SK-N-SH treated with all-trans-retinoic acid at 6 μM for 48 hours (cell line): ENCODE results near the gene TST.

Experiments
- ATAC-seq: fragments of 200-7000 bp; cut with Tn5 transposase; 3 replicates; pipeline ENCODE4 v1.9.1; 2020; ENCODE audit warnings: mild to moderate bottlenecking, moderate library complexity
- CSDC2 ChIP-seq: fragments of 250-450 bp; sonication (Bioruptor Pico); IDR thresholded peaks from 2 replicates; pipeline ENCODE4 v1.5.0; 2020; ENCODE audit warnings: mild to moderate bottlenecking, moderate library complexity
- ESRRG ChIP-seq: fragments of 250-450 bp; sonication (Bioruptor Pico); IDR thresholded peaks from 2 replicates; pipeline ENCODE4 v1.6.1; 2021; ENCODE audit warnings: mild to moderate bottlenecking
- GLIS3 ChIP-seq: fragments of 250-450 bp; sonication (Bioruptor Pico); IDR thresholded peaks from 2 replicates; pipeline ENCODE4 v1.5.0; 2020; ENCODE audit warnings: mild to moderate bottlenecking, moderate library complexity
- ISL1 ChIP-seq: fragments of 250-450 bp; sonication (Bioruptor Pico); IDR thresholded peaks from 2 replicates; pipeline ENCODE4 v2.1.2; 2022; ENCODE audit warnings: mild to moderate bottlenecking, moderate library complexity
- PATZ1 ChIP-seq: fragments of 250-450 bp; sonication (Bioruptor Pico); IDR thresholded peaks from 2 replicates; pipeline ENCODE4 v1.8.0; 2020; ENCODE audit warnings: mild to moderate bottlenecking, moderate library complexity, borderline replicate concordance
- PPARA ChIP-seq: fragments of 250-450 bp; sonication (Bioruptor Pico); IDR thresholded peaks from 2 replicates; pipeline ENCODE4 v1.5.0; 2020; ENCODE audit warnings: mild to moderate bottlenecking, borderline replicate concordance
- RARB ChIP-seq: fragments of 250-450 bp; sonication (Bioruptor Pico); IDR thresholded peaks from 2 replicates; pipeline ENCODE4 v1.8.0; 2021; ENCODE audit warnings: mild to moderate bottlenecking, moderate library complexity
- TCF4 ChIP-seq: fragments of 250-450 bp; sonication (Bioruptor Pico); IDR thresholded peaks from 2 replicates; pipeline ENCODE4 v1.8.0; 2021; ENCODE audit warnings: mild to moderate bottlenecking, moderate library complexity, borderline replicate concordance
- TOX ChIP-seq: fragments of 250-450 bp; sonication (Bioruptor Pico); IDR thresholded peaks from 2 replicates; pipeline ENCODE4 v1.8.0; 2021; ENCODE audit warnings: mild to moderate bottlenecking, moderate library complexity, borderline replicate concordance
- ZC3H10 ChIP-seq: fragments of 250-450 bp; sonication (Bioruptor Pico); IDR thresholded peaks from 2 replicates; pipeline ENCODE4 v1.5.1; 2021; ENCODE audit warnings: mild to moderate bottlenecking, moderate library complexity
- ZFP3 ChIP-seq: fragments of 250-450 bp; sonication (Bioruptor Pico); IDR thresholded peaks from 2 replicates; pipeline ENCODE4 v1.5.0; 2020; ENCODE audit warnings: mild to moderate bottlenecking, moderate library complexity
- ZNF565 ChIP-seq: fragments of 450-650 bp; formaldehyde crosslinking; conservative IDR thresholded peaks from 2 replicates; pipeline ENCODE4 v1.5.0; 2020; ENCODE audit warnings: low read depth, mild to moderate bottlenecking, moderate library complexity
- ZNF8 ChIP-seq: fragments of 450-650 bp; formaldehyde crosslinking; IDR thresholded peaks from 2 replicates; pipeline ENCODE4 v1.5.0; 2020; ENCODE audit warnings: mild to moderate bottlenecking, moderate library complexity
- TF ChIP-seq, protein P1 (sequence below): fragments of 250-450 bp; sonication (Bioruptor Pico); IDR thresholded peaks from 2 replicates; pipeline ENCODE4 v1.5.1; 2020; ENCODE audit warnings: low read depth, mild to moderate bottlenecking, moderate library complexity
- TF ChIP-seq, protein P2 (sequence below): fragments of 250-450 bp; sonication (Bioruptor Pico); IDR thresholded peaks from 2 replicates; pipeline ENCODE4 v1.5.1; 2021; ENCODE audit warnings: mild to moderate bottlenecking, moderate library complexity
- TF ChIP-seq, protein P3 (sequence below): fragments of 250-450 bp; sonication (Bioruptor Pico); IDR thresholded peaks from 2 replicates; pipeline ENCODE4 v1.5.0; 2020; ENCODE audit warnings: mild to moderate bottlenecking, moderate library complexity
- TF ChIP-seq, protein P4 (sequence below): fragments of 250-450 bp; sonication (Bioruptor Pico); IDR thresholded peaks from 2 replicates; pipeline ENCODE4 v1.8.0; 2021; ENCODE audit warnings: low read depth, mild to moderate bottlenecking, moderate library complexity, borderline replicate concordance

TST gene

DNA sequence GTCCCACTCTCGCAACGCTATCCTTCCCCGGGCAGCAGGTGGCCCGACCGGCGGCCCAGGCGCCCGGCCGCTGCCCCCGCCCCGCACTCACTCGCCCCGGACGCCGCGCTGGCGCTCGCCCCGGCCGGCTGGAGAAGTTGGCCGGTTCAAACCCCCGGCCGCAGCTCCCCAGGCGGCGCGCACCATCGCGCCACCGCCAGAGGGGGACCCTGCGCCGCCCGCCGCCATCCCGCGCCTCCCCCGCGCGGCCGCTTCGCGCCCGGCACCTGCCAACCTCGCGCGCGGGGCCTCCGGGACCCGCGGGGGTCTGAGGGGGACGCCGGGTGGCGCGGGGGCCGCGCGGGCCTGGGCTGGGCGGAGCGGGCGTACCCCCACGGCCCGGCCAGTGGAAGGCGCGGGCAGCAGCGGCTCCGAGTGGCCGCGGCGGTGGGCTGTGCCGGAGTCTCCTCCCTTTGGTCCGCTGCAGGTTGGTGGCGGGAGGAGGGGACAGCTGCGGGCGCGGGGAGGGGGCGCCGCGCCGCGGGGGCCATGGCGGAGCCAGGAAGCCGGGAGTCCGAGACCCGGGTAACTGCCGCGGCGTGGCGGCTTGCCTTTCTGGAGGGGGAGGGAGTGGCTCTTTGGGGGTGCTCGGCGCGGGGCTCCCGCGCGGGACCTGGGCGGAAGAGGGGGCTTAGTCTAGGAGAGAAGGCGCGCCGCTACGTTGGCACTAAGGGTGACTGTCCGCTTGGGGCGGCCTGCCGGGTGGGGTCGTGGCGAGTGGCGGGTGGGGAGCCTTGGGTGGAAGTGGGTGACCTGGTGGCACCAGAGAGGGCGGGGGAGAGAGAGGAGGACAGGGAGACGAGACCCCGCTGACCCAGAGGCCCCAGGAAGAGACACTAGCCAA, at the start of gene TST, which contains the start of gene MPST:
Gene TST, minus strand, starts transcription at position 139 of the 883 bp plus-strand sequence. CDS start 715 bp downstream, outside the sequence.
Gene MPST, plus strand, starts transcription at position 434 of the 883 bp plus-strand sequence. Its CDS starts 95 bp downstream, at position 529.
- ATAC-seq, result peak; percentile 91
- TF ChIP-seq ZNF565, result no peak
- TF ChIP-seq, all 23 proteins: peak for 0

DNA sequence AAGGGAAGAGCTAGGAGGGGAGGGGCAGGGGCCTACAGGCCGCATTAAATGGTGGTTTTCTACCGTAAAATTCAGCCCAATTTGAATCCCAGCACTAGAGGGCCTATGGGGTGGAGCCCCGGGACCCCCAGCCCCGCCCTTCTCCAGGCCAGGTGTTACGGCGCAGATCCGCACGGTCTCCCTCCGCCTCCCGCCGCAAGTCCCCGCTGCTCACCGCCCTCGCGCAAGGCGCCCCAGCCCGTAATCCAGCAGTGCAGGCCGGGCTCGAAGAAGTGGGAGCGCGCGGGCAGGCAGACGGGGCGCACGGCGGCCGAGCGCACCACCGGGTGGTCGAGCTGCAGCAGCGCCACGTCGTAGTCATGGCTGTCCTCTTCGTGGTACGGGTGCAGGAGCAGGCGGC, 49.6 kb upstream of the TST start:
- ATAC-seq, result peak; percentile 7; the same call in 1 of the 3 replicates

DNA sequence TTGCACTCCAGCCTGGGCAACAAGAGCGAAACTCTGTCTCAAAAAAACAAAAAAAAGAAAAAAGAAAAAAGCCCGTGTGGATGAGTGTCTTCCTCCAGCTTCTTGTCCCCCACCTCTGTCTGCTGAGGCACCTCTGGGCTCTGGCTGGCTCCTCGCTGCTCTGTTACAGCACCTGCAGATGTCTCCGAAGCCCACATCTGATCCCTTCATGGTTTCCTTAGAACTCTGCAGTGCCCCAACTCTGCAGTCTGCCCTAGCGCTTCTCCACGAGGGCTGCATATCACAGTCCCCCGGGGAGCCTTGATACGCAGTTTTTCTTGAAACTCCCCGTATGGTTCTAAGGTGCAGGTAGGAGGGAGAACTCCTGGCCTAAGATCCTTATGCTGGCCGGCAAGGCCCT, 48.2 kb upstream of the TST start:
- TF ChIP-seq CSDC2 (CRISPR knock-in tag), result no peak
- TF ChIP-seq, protein P1, sequence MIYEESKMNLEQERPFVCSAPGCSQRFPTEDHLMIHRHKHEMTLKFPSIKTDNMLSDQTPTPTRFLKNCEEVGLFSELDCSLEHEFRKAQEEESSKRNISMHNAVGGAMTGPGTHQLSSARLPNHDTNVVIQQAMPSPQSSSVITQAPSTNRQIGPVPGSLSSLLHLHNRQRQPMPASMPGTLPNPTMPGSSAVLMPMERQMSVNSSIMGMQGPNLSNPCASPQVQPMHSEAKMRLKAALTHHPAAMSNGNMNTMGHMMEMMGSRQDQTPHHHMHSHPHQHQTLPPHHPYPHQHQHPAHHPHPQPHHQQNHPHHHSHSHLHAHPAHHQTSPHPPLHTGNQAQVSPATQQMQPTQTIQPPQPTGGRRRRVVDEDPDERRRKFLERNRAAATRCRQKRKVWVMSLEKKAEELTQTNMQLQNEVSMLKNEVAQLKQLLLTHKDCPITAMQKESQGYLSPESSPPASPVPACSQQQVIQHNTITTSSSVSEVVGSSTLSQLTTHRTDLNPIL (CRISPR knock-in tag), result no peak
- TF ChIP-seq GLIS3, result no peak
- ATAC-seq, result no peak

More for the DNA sequence above, 49.6 kb upstream of the TST start:
- no peak for TF ChIP-seq PATZ1 (CRISPR knock-in tag)
- TF ChIP-seq, protein P2, sequence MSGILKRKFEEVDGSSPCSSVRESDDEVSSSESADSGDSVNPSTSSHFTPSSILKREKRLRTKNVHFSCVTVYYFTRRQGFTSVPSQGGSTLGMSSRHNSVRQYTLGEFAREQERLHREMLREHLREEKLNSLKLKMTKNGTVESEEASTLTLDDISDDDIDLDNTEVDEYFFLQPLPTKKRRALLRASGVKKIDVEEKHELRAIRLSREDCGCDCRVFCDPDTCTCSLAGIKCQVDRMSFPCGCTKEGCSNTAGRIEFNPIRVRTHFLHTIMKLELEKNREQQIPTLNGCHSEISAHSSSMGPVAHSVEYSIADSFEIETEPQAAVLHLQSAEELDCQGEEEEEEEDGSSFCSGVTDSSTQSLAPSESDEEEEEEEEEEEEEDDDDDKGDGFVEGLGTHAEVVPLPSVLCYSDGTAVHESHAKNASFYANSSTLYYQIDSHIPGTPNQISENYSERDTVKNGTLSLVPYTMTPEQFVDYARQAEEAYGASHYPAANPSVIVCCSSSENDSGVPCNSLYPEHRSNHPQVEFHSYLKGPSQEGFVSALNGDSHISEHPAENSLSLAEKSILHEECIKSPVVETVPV, result no peak
- no peak for TF ChIP-seq GLIS3
- TF ChIP-seq, protein P3, sequence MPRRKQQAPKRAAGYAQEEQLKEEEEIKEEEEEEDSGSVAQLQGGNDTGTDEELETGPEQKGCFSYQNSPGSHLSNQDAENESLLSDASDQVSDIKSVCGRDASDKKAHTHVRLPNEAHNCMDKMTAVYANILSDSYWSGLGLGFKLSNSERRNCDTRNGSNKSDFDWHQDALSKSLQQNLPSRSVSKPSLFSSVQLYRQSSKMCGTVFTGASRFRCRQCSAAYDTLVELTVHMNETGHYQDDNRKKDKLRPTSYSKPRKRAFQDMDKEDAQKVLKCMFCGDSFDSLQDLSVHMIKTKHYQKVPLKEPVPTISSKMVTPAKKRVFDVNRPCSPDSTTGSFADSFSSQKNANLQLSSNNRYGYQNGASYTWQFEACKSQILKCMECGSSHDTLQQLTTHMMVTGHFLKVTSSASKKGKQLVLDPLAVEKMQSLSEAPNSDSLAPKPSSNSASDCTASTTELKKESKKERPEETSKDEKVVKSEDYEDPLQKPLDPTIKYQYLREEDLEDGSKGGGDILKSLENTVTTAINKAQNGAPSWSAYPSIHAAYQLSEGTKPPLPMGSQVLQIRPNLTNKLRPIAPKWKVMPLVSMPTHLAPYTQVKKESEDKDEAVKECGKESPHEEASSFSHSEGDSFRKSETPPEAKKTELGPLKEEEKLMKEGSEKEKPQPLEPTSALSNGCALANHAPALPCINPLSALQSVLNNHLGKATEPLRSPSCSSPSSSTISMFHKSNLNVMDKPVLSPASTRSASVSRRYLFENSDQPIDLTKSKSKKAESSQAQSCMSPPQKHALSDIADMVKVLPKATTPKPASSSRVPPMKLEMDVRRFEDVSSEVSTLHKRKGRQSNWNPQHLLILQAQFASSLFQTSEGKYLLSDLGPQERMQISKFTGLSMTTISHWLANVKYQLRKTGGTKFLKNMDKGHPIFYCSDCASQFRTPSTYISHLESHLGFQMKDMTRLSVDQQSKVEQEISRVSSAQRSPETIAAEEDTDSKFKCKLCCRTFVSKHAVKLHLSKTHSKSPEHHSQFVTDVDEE (CRISPR knock-in tag), result no peak
- TF ChIP-seq, protein P4, sequence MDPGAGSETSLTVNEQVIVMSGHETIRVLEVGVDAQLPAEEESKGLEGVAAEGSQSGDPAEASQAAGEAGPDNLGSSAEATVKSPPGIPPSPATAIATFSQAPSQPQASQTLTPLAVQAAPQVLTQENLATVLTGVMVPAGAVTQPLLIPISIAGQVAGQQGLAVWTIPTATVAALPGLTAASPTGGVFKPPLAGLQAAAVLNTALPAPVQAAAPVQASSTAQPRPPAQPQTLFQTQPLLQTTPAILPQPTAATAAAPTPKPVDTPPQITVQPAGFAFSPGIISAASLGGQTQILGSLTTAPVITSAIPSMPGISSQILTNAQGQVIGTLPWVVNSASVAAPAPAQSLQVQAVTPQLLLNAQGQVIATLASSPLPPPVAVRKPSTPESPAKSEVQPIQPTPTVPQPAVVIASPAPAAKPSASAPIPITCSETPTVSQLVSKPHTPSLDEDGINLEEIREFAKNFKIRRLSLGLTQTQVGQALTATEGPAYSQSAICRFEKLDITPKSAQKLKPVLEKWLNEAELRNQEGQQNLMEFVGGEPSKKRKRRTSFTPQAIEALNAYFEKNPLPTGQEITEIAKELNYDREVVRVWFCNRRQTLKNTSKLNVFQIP (CRISPR knock-in tag), result no peak
- TF ChIP-seq ISL1 (CRISPR knock-in tag), result no peak
- no peak for TF ChIP-seq CSDC2 (CRISPR knock-in tag)
- no peak for TF ChIP-seq ZNF8 (CRISPR knock-in tag)
- TF ChIP-seq ESRRG (CRISPR knock-in tag), result no peak

- TF ChIP-seq ZNF8 (CRISPR knock-in tag) (no peak), RARB (CRISPR knock-in tag) (no peak), TCF4 (CRISPR knock-in tag) (no peak), TOX (CRISPR knock-in tag) (no peak), GLIS3 (no peak), PPARA (CRISPR knock-in tag) (no peak), ZFP3 (CRISPR knock-in tag) (no peak), ZC3H10 (no peak)
- TF ChIP-seq, protein P2, result no peak
- TF ChIP-seq, protein P1 (CRISPR knock-in tag), result no peak
- TF ChIP-seq, protein P3 (CRISPR knock-in tag), result no peak
- TF ChIP-seq, all 23 proteins: peak for 0
- no peak for ATAC-seq
Observed at GRCh38 chr22:37065961-37066360, 46.7 kb upstream of the TST start.
